Fibroblast of upper back skin (primary cell): ENCODE data around the gene LRMDA.
A peak's percentile ranks its signal among the peaks of the same experiment; 100 is the strongest.

Experiments
- DNase-seq: peaks from one replicate; pipeline ENCODE4 v3.0.0-alpha.2; 2013

LRMDA gene

DNA sequence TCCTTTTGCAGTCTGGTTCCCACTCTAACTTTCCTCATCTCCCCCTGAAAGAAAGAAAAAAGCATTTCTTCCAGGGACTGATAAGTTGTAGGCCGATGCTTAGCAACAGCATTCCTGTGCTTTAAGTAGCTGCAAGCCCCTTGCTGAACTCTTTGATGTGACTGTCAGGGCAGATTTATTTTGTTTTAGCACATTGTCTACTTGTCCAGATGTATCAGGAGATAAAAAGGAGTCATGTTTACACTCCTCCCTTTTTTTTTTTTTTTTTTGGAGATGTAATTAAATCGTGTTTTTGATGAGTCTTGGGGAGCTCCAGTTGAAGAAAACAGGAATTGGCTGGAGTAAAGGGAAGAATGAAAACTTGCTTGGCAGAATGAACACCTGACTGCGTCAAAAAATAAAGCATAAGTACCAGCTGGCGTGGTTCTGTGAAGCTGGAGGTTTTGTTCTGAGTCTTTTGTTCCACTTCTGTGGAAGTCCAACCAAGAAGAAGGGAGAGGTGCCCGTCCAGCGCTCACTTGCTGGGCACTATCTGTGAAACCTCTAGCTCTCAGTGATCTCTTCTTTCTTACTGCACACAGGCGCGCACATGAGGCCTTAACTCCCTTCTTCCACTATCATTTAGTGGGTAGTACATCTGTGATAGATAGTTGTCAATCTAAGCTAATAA lies 871.7 kb downstream of the LRMDA start:
- DNase-seq: peak; percentile 54

DNA sequence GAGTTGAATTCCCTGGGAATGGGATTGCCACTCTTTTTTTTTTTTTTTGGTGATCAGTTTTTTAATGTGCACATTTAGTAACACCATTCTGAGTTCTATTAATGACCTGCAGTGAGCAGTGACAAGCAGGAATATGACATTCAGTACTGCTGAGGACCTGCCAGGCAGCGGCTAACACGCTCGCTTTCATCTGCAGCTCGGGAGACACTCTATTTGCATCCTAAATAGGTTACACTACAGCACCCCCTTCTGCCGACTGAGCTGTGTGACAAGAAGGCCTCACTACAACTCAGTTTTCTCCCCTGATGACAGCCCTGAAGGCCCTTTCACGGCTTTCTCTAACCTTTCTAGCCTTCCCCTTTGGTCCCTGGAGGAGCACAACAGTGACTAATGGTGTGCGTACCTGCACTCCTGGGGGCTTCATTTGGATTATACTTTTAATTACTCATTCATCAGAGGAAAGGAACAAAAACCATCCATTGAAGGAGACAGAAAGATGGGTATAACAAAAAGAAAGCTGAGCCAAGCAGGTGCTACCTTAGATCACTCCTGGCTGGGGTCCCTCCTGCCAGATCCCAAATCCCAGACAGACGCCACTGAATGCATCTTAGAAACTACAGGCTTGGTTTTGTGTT lies 872.4 kb downstream of the LRMDA start:
- DNase-seq: peak; percentile 82

DNA sequence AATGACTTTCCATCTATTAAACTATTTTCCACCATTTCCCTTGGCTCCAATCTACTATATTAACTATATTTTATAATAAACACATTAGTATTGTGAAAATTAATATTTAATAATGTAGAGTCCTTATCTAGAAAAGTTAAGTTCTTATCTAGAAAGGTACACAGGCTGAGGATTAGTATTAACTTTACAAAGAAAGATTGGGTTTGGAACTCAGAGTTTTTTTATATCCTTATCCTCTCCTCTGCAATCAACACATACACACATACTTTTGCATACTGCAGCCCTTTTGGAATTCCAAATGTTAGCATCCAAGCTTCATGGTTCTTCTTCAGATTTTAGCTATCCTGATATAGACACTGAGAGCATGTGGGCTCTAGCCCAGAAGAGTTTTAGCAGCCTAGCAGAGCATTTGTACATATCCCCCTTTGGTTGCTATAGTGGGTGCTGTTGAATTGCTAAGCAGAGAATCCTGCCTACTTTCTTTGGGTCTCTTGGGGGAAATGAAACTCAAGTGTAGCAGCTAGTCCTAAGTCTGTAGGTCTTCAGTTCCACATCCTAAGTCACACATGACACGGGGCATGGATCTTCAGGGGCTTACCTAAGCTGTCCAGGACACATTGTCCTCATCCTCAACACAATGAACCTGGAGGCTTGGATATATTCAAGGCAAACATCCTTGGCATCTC lies 874.6 kb downstream of the LRMDA start:
- DNase-seq: no peak

DNA sequence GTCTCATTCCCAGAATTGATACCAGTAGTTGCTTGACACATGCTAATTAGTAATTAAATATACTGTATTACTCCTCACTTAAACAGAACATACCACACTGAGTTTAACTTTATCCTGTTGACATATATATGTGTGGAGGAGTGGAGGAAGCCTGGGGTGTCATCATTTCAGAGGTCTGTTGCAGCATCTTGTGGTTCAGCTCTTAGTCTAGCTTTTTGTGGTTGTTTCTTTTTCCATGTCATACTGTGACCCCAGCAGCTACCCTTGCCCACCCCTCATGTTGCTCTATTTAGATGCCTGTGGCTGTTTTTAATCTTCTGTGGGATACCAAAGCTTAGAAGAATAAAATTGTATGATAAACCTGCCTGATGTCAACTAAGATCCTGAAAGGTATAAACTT lies 875.4 kb downstream of the LRMDA start:
- peak; percentile 93 for DNase-seq

DNA sequence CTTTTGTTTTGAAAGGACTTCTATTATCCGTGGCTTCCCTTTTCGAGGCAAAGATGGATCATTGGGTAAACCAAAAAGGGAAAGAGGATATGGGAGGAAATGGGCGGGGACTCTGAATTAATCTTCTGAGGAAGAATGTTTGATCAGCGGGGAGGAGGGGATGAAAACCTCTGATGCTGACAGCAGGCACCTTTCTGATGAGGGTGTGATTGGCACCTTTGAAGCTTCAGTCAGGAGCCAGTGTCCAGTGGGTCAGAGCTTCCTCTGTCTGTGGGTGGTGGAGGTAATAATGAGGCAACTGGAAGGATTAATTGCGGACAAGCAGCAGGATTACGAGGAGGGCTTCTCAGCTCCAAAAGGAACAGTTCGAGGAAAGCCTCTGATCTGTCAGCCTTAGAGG lies 877.6 kb downstream of the LRMDA start:
- DNase-seq: peak; percentile 64

DNA sequence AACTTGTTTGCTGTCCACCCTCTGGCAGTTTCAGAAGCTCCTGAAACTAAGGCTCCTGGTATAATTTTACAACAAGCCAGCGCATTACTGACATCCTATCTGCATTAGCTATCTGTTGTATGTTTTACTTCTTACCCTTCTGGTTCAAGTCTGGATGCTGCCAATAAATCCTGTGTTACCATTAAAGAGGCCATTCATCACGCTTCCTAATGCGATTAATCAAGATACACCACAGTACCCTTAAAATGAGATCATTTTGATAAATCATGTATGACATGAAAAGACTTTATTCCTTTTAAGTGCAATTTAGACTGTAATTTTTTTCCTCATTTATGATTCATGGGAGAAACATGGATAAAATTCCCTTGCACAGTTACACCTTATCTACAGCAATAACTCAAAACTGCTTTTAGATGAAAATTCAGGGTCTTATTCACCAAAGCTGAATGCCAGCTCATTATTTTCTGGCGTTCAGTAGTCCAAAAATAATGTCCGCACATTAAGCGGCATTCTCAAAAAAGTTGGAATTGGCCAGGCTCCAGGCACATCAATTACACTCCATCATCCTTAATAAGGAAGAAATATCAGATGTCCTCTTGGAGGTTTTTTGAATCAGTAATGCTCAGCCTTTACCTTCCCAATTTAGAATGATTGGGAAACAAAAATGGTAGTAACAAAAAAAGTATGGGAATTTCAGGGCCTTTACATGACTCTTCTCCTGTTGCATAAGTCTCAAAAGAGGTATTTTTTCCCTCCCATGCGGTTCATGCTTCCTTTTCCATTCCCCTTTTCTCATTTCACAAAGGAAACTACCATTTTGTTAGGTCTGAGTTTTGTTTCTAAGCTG lies 878.5 kb downstream of the LRMDA start:
- DNase-seq: peak; percentile 99

DNA sequence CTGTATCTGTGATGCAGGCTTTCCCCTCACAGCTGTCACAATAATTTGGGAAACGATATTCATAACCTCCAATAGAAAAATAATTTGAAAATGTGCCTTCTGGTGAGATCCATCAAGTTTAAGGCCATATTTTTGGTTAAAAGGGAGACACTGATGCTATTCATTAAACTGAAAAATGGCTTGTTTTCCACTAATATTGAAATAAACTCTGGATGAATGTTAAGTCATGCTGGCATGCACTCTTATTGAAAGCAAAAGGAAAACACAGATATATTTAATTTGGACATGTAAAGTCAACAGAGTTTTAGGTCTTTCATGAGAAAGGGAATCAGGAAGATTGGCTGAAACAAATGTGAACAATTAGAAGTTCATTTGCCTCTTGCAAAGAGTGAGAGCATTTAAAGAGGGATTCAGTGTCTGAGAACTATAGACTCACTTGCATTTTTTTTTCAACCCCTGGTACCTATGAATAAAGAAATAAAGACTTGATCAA lies 879.2 kb downstream of the LRMDA start:
- DNase-seq: no peak

DNA sequence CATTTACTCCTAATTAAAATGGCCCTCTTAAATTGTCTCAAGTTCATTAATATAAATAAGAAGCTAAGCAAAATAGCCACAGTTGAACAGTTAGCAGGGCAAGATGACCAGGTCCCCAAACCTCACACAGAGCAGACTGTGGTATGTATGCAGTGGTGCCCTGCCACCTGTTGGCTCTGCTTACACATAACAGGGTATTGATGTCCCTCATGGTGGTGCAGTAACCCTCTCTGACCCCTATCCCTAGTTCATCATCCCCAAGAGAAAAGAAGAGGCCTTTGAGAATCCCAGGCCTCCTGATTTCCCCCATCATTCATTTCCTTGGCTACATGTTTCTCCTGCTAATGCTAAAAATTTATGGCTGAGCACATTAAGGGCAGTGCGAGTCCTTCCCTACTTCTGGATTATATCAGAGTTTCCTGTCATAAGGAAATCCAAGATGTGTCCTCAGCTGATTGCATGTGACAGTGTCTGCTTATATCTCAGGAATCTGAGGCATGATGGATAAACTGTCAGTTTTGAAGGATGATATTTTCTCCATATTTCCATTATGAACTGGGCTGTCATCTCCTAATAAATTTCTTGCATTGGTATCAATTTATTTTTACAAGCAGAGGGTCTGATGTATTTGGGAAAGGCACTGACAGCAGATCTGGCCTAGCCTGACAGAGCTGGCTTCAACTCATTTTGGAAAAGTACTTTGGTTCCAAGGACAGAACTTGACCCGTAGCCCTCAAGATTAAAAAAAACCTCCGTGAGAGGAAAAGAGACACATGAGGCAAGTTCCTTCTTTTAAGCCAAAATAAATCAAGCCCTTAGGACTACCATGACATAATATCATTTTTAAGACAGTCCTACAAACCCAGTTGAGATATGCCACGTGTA lies 880.6 kb downstream of the LRMDA start:
- peak; percentile 90 for DNase-seq

DNA sequence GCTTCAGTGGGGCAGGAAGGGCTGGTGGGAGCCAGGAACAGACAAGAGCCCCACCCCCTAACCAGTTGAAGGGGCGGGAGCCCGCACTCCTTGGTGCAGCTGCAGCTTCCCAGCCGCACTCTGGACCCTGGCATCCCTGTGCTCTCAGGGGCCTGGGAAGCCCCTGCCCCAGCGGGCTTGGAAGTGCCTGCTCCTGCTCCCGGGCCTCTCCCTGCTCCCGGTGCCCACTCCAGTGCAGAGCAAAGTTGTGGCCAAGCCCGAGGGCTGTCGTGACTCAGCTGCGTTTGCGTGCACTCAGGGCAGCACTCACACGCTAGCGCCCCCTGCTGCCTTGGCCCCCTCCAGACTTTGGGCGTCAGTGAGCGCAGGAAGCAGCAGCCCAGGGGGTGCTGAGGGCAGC lies 883.8 kb downstream of the LRMDA start:
- no peak for DNase-seq

DNA sequence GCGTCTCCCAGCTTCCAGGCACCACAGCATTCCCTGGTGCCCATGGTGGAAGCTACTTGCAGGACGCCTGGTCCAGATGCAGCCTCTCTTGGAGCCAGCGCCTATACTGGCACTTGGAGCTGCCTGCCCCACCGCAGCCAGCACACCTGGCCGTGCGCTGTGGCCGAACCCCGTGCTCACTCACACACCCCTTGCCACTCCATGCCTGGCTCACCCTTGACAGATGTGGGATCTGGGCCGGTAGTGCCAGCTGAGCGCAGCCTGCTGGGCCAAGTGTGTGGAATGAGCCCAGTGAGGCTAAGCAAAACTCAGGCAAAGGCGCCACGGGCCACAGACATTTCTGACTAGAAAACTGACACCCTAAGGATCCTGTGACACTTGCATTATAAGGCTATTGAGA lies 884.8 kb downstream of the LRMDA start:
- no peak for DNase-seq

DNA sequence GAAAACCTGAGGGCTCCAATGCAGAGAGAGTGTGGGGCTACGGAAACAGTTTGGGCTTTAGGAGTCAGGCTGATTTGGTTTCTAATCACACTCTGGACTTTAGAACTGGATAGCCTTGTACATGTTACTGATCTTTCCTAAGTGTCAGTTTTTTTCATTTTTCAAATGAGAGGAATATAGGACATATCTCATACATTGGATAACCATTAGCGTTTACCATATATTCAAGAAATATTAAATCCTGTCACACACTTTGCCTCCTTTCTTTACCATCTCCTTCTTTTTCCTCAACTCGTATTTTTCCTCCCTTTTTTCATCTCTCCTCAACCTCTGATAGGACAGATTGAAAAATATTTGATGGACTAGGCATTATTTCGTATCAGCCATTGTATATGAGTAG lies 885.7 kb downstream of the LRMDA start:
- no peak for DNase-seq

DNA sequence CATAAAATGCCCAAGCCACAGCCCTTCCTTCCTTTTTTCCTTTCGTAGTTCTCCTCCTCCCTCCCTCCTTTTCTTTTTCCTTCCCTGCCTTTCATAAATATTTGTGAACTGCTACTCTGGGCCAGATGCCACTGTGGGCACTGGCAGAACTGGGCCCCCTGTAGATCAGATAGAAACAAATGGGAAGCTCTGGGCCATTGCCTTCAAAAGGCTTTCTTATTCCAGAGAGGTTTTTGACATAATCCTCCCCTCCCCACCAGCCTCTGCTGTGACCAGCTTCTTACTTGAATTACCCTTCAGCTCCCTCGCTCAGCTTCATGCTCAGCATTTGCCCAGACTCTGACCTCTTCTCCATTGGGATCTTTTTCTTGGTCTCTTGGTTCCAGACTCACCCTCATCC lies 886.8 kb downstream of the LRMDA start:
- no peak for DNase-seq

DNA sequence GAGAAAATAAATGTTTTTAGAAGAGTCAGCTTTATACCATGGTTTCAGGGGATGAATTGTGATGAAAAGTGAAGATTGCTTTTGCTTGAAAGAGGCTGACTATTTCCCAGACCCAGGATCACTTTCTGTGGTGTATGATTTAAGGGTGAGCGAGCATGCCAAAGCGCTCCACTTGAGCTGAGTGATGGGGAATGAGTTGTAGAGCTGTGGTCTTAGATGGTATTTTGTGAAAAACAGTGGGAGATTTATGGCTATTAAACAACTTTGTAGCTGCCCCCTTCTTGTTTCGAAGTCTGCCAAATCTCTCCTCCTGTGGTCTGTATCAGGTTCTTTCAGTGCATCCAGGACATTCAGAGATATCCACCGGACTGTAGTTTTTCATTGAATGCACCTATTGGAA lies 888.2 kb downstream of the LRMDA start:
- peak; percentile 98 for DNase-seq

DNA sequence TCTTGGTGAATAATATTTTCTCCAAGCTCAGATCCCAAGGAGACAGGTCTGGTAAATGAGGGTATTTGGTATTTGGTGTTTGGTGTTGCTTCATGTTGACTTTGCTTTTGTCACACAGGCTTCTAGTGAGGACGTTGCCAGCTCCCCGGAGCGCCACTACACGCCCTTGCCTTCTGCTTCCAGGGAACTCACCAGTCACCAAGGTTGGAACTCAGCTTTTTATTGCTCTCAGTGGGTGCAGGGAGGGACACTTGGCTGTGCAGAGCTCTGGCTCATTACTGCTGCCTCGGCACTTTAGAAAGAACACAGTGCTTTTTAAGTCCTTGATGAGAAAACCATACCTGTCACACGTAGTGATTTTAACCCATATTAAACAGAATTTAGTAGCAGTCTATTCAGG lies 892.9 kb downstream of the LRMDA start:
- no peak for DNase-seq

DNA sequence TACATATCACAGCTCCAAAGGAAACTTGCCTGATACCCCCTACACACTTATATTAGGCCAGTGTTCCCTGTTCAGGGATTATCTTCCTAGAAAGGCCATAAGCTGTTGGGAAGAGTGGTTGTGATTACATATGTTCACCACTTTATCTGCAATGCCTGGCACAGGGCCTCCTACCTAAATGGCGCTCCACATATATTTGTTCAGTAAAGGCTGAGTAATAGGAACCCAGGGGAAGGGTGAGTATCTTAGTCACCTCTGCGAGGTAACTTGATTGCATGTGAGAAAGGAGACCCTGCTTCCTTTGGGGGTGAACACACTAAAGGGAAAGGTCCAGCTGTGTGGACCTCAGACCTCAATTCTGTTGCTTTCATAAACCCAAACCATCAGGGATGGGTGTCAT lies 896.0 kb downstream of the LRMDA start:
- no peak for DNase-seq

DNA sequence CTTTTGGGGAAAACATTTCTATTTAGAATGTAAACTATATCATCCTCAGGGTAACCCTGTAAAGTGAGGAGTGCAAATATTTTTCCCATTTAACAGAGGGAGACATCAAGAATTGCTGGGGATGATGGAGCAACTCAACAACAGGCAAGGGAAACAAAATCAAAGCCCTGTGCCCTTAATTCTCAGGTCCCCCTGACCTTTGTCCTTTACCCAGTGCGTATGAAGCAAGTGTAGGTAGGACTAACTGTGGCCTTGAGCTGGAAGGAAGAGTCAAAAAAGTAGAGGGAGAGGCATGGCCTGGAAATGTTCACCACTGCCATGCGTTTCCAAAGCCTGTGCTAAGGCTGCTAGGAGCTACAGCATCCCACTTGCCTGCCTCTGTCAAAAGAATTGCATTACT lies 896.9 kb downstream of the LRMDA start:
- no peak for DNase-seq

DNA sequence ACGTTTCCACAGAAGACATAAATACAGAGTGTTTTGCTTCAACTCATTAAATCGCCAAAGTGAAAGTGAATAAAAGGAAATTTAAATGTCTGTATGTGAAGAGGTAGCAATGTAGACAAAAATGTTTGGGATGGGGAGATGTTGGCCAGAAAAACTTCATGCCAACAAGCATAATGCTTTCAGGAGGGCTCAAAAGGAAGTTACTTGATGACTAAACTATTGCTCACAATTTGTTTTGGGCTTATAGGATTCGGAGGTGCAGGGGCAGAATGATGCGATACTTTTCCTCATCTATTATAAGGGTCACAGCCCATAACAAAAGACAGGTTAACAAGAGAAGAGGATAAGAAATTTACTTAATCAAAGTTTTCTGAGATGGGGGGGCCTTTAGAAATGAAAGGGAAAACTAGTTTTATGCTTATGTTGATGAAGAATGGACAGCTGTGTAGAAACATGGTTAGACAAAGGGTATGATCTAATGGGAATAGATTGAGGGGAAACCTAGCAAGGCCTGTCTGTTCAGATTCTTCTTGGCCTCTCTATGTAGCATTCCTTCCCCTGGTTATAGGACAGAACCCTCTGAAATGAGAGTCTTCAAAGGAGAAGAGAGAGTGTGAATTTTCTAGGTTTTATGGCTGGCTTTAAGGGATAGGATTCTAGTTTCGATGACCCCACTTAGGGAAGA lies 898.6 kb downstream of the LRMDA start:
- DNase-seq: peak; percentile 61

DNA sequence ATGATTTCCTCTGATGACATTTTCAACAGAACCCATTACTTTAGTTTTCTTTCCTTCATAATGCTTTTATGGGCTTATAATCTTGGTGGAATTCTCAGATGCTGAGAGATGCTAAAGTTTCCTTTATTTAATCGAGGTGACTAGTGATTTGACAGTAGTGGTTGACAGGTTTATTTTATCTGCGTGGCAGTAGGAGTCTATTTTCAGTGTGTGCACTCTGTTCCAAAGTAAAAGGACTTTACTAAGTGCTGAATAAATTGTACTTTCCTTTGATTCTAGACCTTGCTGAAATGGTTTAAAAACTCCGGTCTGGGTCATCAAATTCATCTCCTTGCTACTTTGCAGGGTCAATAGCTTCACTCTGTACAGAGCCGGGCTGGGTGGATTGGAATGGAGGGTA lies 900.3 kb downstream of the LRMDA start:
- no peak for DNase-seq

DNA sequence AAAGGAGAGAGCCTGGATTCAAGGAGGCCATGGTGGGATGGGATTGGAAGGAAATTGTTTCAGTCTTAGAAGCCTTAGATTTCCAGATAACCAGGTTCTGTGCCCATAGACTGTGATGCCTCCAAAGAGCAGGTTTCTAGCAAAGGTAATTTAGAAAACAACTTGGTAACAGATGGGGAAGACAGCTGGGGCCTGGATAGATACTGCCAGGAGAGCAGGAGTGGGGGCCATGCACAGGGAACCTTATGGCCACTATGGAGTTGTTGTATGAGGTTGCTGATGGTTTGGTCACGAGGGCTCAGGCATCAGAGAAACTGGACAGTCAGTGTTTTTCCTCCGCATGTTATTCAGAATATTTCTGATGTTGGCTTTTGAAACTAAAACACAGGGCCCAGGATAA lies 901.9 kb downstream of the LRMDA start:
- DNase-seq: no peak

DNA sequence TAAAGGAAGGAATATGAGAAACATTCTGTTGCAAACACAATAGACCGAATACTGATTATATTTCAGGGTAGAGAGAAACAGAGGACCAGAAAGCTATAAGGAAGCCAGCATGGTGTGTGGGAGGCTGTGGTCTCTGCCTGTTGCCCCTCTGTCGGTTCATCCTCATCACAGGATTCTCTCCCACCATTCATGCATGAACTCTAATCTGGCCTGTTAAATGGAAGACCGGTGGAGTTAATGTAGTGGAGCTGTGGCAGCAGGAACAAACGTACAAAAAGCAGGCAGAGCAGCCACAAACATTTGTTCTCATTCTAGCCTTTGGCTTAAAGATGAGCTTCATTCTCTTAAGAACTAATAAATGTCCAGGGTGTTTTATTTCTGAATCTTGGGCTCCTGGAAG lies 902.4 kb downstream of the LRMDA start:
- no peak for DNase-seq

DNA sequence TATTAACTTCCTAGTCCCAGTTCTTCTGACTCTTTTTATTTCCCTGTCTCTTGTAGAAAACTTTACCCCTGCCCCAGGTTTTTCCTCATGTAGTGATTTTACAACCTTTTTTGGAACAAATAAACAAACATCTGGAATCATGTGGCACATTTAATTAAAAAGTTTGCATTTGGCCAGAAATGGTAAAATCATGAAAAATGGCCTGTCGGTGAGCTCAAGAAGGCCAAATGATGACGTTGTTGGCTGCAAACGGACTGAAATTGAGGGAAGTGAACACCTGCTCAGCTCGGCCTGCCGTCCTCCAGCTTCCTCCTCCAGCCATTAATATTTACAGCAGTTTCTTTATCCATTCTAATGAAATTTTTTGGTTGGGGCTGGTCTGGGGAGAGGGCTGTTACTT lies 902.8 kb downstream of the LRMDA start:
- DNase-seq: no peak
